T-helper 2 cell treated with Interferon-gamma antibody and Interleukin-4, amounts not matched to agents 5 μg/mL and 100 μg/mL, for 36 hours (primary cell): ENCODE results near the gene SBNO2.

Experiments used
- DNase-seq: peaks from one replicate; pipeline ENCODE4 v3.0.0; 2021; ENCODE audit warnings: low spot score
- H3K27ac Mint-ChIP-seq: one replicate; pipeline ENCODE4 v1.8.0; 2021; ENCODE audit warnings: mild to moderate bottlenecking, mixed read lengths
- H3K27me3 Mint-ChIP-seq: one replicate; pipeline ENCODE4 v1.8.0; 2021; ENCODE audit warnings: low read depth, mixed read lengths
- H3K36me3 Mint-ChIP-seq: one replicate; pipeline ENCODE4 v1.8.0; 2021; ENCODE audit warnings: low read depth, mixed read lengths
- H3K4me1 Mint-ChIP-seq: one replicate; pipeline ENCODE4 v1.8.0; 2021; ENCODE audit warnings: low read depth, mixed read lengths
- H3K4me3 Mint-ChIP-seq: one replicate; pipeline ENCODE4 v1.8.0; 2022; ENCODE audit warnings: mild to moderate bottlenecking, moderate library complexity, mixed read lengths
- H3K9me3 Mint-ChIP-seq: one replicate; pipeline ENCODE4 v1.8.0; 2021; ENCODE audit warnings: mixed read lengths

Gene SBNO2

GRCh38 chr19:1069009-1069779, 104.9 kb downstream of the SBNO2 start:
- Mint-ChIP-seq H3K9me3 (no peaks in the 10 kb centered on the region), H3K4me3 (peak overlapping the region; percentile 96), H3K36me3 (peaks cover 42% of the 10 kb centered on the region), H3K27ac (peak overlapping the region; percentile 94), H3K4me1 (peaks cover 43% of the 10 kb centered on the region), H3K27me3 (no peaks in the 10 kb centered on the region)
- peak; percentile 57 for DNase-seq

GRCh38 chr19:1068009-1069001, 105.8 kb downstream of the SBNO2 start:
- H3K9me3 Mint-ChIP-seq = no peaks in the 10 kb centered on the region
- peak overlapping the region; percentile 96 for H3K4me3 Mint-ChIP-seq
- no peaks in the 10 kb centered on the region for H3K27me3 Mint-ChIP-seq
- H3K36me3 Mint-ChIP-seq = peaks cover 38% of the 10 kb centered on the region
- H3K27ac Mint-ChIP-seq = peak overlapping the region; percentile 94
- peaks cover 42% of the 10 kb centered on the region for H3K4me1 Mint-ChIP-seq
- peak; percentile 55 for DNase-seq

- peak overlapping the region; percentile 96 for H3K4me3 Mint-ChIP-seq
- no peaks in the 10 kb centered on the region for H3K27me3 Mint-ChIP-seq
- no peaks in the 10 kb centered on the region for H3K9me3 Mint-ChIP-seq
- peak overlapping the region; percentile 93 for H3K27ac Mint-ChIP-seq
- no peak for DNase-seq
- H3K4me1 Mint-ChIP-seq = peaks cover 38% of the 10 kb centered on the region
- H3K36me3 Mint-ChIP-seq = peaks cover 29% of the 10 kb centered on the region
Measured at GRCh38 chr19:1067341-1067957, 106.6 kb downstream of the SBNO2 start.

DNA sequence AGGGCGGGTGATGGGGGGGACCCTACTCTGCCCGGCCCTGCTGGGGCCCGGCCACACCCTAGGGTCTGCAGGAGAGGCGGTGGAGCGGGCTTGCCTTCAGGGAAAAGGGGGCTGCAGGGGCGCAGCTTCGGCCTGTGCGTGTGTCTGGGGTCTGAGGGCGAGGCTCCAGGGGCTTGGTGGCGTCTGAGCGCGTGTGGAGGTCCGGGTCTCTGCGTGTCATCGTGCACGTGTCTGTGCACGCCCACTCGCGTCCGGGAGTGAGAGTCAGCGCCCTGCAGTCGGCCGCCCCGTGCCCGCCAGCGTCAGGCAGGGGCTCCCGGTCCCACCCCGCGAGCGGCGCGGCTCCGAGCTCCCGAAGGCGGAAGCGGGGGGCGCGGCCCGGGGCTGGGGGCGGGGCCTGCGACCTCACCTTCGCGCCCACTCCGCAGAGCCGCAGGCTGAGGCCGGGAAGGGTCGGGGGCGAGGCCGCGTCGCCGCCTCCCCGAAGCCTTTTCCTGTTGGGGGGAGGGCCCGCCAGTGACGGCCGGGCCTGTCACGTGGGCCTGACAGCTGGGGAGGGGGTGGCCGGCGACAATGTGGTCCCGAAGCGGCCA, 107.2 kb downstream of the SBNO2 start, which contains the start of gene ARHGAP45:
TSS of gene ARHGAP45 (plus strand) at position 420 of the 593 bp plus-strand sequence. CDS start 239 bp downstream, outside the sequence.
- Mint-ChIP-seq H3K9me3 (no peaks in the 10 kb centered on the region), H3K27ac (peak within 1 kb of the TSS; percentile 93), H3K4me1 (peaks cover 32% of the 10 kb centered on the region), H3K4me3 (peak within 1 kb of the TSS; percentile 96), H3K36me3 (peaks cover 23% of the 10 kb centered on the region), H3K27me3 (no peaks in the 10 kb centered on the region)
- DNase-seq = peak; percentile 87

GRCh38 chr19:1066251-1066747, 107.8 kb downstream of the SBNO2 start:
- Mint-ChIP-seq H3K9me3 (no peaks in the 10 kb centered on the region), H3K4me1 (peaks cover 29% of the 10 kb centered on the region), H3K27ac (peak overlapping the region; percentile 80)

GRCh38 chr19:1065606-1066109, 108.4 kb downstream of the SBNO2 start:
- peaks cover 20% of the 10 kb centered on the region for H3K36me3 Mint-ChIP-seq
- no peak for DNase-seq
- H3K4me3 Mint-ChIP-seq = peak overlapping the region; percentile 56
- peaks cover 29% of the 10 kb centered on the region for H3K4me1 Mint-ChIP-seq
- H3K27ac Mint-ChIP-seq = peak overlapping the region; percentile 50
- H3K9me3 Mint-ChIP-seq = no peaks in the 10 kb centered on the region
- H3K27me3 Mint-ChIP-seq = no peaks in the 10 kb centered on the region

More at GRCh38 chr19:1066251-1066747, 107.8 kb downstream of the SBNO2 start:
- no peak for DNase-seq
- Mint-ChIP-seq H3K4me3 (peak overlapping the region; percentile 73), H3K27me3 (no peaks in the 10 kb centered on the region), H3K36me3 (peaks cover 20% of the 10 kb centered on the region)

- H3K27me3 Mint-ChIP-seq = no peaks in the 10 kb centered on the region
- H3K4me1 Mint-ChIP-seq = peaks cover 29% of the 10 kb centered on the region
- no peaks in the 10 kb centered on the region for H3K9me3 Mint-ChIP-seq
- peak; percentile 76 for DNase-seq
- peak overlapping the region; percentile 80 for H3K27ac Mint-ChIP-seq
- peak overlapping the region; percentile 66 for H3K4me3 Mint-ChIP-seq
- H3K36me3 Mint-ChIP-seq = peaks cover 15% of the 10 kb centered on the region
Measured at GRCh38 chr19:1064661-1065605, 109.1 kb downstream of the SBNO2 start.

- no peaks in the 10 kb centered on the region for H3K27me3 Mint-ChIP-seq
- no peak overlapping the region for H3K4me3 Mint-ChIP-seq
- DNase-seq = no peak
- H3K27ac Mint-ChIP-seq = no peak overlapping the region
- H3K4me1 Mint-ChIP-seq = peaks cover 23% of the 10 kb centered on the region
- no peaks in the 10 kb centered on the region for H3K9me3 Mint-ChIP-seq
- peaks cover 9% of the 10 kb centered on the region for H3K36me3 Mint-ChIP-seq
Measured at GRCh38 chr19:1063909-1064660, 110.0 kb downstream of the SBNO2 start.

DNA sequence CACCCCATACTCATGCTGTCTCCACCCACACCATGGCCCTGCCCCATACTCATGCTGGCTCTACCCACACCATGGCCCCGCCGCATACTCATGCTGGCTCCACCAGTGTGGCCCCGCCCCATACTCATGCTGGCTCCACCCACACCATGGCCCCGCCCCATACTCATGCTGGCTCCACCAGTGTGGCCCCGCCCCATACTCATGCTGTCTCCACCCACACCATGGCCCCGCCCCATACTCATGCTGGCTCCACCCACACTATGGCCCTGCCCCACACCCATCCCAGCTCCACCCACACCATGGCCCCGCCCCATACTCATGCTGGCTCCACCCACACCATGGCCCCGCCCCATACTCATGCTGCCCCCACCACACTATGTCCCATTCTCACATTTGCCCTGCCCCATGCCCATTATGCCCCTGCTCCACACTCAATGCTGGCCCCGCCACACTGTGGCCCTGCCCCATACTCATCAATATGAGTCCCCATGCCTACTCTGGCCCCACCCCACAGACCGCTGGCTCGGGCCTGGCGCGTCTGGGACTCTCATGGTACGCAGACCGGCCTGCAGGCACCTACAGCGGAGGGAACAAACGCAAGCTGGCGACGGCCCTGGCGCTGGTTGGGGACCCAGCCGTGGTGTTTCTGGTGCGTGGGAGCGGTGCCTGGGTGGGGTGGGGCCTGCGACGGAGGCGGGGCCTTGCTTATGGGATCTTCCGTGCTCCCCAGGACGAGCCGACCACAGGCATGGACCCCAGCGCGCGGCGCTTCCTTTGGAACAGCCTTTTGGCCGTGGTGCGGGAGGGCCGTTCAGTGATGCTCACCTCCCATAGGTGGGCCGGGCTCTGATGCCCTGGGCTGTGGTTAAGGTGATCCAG, 110.8 kb downstream of the SBNO2 start:
- H3K4me3 Mint-ChIP-seq = no peak overlapping the region
- H3K27me3 Mint-ChIP-seq = no peaks in the 10 kb centered on the region
- peak overlapping the region; percentile 10 for H3K27ac Mint-ChIP-seq
- H3K36me3 Mint-ChIP-seq = peaks cover 2% of the 10 kb centered on the region
- peaks cover 19% of the 10 kb centered on the region for H3K4me1 Mint-ChIP-seq
- peak; percentile 67 for DNase-seq
- H3K9me3 Mint-ChIP-seq = no peaks in the 10 kb centered on the region

GRCh38 chr19:1062387-1063029, 111.6 kb downstream of the SBNO2 start:
- Mint-ChIP-seq H3K27me3 (no peaks in the 10 kb centered on the region), H3K4me1 (peaks cover 25% of the 10 kb centered on the region), H3K4me3 (no peak overlapping the region), H3K27ac (no peak overlapping the region), H3K9me3 (no peaks in the 10 kb centered on the region), H3K36me3 (peaks cover under 1% of the 10 kb centered on the region)
- no peak for DNase-seq

DNA sequence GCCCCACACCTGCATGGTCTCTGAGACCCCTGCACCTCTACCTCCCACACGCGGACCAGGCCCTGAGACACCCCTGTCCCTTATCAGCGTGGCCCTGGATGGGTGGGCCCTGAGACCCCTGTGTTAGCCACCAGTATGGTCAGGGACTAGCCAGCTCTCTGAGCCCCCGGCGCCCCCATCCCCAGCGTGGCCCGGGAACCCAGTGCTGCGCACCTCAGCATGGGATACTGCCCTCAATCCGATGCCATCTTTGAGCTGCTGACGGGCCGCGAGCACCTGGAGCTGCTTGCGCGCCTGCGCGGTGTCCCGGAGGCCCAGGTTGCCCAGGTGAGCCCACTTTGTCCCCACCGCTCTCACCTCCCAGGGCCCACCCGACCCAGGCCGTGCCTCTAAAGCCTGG, 112.1 kb downstream of the SBNO2 start:
- DNase-seq = no peak
- H3K36me3 Mint-ChIP-seq = peaks cover 3% of the 10 kb centered on the region
- no peak overlapping the region for H3K4me3 Mint-ChIP-seq
- H3K27me3 Mint-ChIP-seq = no peaks in the 10 kb centered on the region
- peaks cover 28% of the 10 kb centered on the region for H3K4me1 Mint-ChIP-seq
- H3K27ac Mint-ChIP-seq = no peak overlapping the region
- no peaks in the 10 kb centered on the region for H3K9me3 Mint-ChIP-seq
